Adrenal gland (tissue), 5 donors: Measurements from ENCODE around the gene NOC3L.

Source experiments
- POLR2A ChIP-seq, 2 donors: fragments of 450-650 bp; IDR thresholded peaks; one replicate each; pipeline ENCODE4 v1.6.1; 2017; ENCODE audit warnings: antibody characterized with exemption in 2 of 2, mild to moderate bottlenecking in 2 of 2, moderate library complexity in 1 of 2
- TF ChIP-seq, protein P1 (sequence below), 6 experiments: fragments of 450-650 bp in 4 of 6; fragments of 200-600 bp in 2 of 6; sonication (generic) in 1 of 6; IDR thresholded peaks; 1 replicate in 5 of 6; 2 replicates in 1 of 6; pipeline versions ENCODE4 v1.5.1 to v1.8.0; 2016 to 2021; ENCODE audit warnings: antibody characterized with exemption in 6 of 6, mild to moderate bottlenecking in 2 of 6, moderate library complexity in 1 of 6
- donor health status: DM: no; HTN: no; CAD: no.

DNA sequence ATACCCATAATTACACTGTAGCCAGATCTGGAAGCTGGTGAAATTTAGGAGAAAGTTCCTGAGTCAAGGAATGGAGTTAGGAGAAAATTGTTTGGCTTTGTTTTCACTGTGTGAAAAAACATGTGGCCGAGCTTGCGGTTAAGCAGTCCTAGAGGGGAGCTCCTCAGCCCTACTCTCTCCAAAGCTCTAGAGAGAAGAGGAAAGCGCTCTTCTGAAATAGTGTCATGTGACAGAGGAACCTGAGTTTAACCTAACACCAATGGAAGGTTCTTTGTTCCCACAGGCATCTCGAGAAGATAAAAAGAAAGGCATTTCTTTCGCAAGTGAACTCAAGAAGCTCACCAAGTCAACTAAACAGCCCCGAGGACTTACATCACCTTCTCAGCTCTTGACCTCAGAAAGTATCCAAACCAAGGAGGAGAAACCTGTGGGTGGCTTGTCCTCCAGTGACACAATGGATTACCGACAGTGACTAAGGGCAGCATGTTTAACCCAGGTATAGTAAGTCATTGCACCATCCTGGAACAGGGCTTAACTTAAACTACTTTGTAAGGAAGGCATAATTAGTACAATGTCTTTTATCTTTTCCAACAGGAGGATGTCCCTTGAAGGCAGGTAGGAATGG lies 38.0 kb downstream of the NOC3L start:
- TF ChIP-seq, protein P1, sequence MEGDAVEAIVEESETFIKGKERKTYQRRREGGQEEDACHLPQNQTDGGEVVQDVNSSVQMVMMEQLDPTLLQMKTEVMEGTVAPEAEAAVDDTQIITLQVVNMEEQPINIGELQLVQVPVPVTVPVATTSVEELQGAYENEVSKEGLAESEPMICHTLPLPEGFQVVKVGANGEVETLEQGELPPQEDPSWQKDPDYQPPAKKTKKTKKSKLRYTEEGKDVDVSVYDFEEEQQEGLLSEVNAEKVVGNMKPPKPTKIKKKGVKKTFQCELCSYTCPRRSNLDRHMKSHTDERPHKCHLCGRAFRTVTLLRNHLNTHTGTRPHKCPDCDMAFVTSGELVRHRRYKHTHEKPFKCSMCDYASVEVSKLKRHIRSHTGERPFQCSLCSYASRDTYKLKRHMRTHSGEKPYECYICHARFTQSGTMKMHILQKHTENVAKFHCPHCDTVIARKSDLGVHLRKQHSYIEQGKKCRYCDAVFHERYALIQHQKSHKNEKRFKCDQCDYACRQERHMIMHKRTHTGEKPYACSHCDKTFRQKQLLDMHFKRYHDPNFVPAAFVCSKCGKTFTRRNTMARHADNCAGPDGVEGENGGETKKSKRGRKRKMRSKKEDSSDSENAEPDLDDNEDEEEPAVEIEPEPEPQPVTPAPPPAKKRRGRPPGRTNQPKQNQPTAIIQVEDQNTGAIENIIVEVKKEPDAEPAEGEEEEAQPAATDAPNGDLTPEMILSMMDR (IDR thresholded peaks at IDR 0.05) = no peak
- TF ChIP-seq POLR2A (IDR thresholded peaks at IDR 0.05) = no peak
